Renal cortical epithelial cell (primary cell): ENCODE data around the gene TMEM81. TPM values are rescaled to one million over a fixed set of nuclear protein-coding genes. Genes with fewer than 3 reads are reported as not detected.
A peak's percentile ranks its signal among the peaks of the same experiment; 100 is the strongest.

Experiments used
- DNase-seq: peaks from one replicate; pipeline ENCODE4 v3.0.0-alpha.2; 2011; ENCODE audit warnings: low read depth
- total RNA-seq: library from RNA; depleted of rRNA; stranded (reverse); fragments of >200 nt; gene quantifications from 2 replicates; pipeline ENCODE4 v1.2.3, GENCODE V29; 2014

TMEM81 gene
- total RNA-seq, 1 donor from 2014 or later, result 2.4 TPM

- DNase-seq, result no peak
Observed at GRCh38 chr1:205076245-205076761, 8.0 kb downstream of the TMEM81 start.

DNA sequence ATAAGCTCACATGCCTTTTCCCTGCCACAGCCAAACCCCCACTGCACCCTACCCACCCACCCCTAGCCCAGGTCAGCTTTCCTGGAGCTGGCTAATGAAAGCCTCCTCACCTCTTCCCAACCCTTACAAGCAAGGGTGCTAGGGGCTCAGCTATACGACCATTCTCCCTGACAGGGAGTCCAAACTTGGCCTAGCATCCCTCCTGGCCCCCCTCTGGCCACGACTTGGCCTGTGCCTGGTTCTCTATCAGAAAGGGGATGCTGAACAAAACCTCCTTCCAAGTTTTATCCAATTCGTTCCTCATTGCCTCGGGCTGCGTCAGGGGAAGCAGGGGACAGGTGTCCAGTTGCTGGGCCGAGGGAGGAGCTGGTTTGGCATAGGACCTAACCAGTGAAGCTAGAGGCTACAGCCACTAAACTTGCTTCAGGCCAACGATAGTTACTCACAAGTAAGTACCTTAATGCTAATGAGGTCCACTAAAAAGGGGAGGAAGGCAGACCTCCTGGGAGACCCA lies 8.6 kb downstream of the TMEM81 start:
- DNase-seq, result no peak

- no peak for DNase-seq
Observed at GRCh38 chr1:205074513-205074912, 9.7 kb downstream of the TMEM81 start.

- DNase-seq, result no peak
Observed at GRCh38 chr1:205074084-205074483, 10.2 kb downstream of the TMEM81 start.

DNA sequence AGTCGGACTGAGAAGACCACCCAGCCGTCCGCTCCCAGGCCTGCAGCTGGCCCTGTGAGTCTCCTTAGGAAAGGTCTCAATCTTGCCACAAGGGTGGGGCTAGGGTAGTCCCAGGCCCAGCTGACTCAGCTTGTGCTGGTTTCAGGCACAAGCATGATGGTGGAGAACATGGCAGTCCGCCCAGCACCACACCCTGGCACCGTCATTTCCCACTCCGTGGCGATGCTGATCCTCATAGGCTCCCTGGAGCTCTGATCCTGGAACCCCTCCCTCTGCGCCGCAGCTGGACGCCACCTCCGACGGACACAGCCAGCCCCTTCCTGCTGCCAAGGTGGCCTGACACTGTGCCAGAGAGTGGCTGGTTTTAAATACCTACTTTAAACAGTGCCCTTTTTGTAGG lies 10.7 kb downstream of the TMEM81 start:
- no peak for DNase-seq

DNA sequence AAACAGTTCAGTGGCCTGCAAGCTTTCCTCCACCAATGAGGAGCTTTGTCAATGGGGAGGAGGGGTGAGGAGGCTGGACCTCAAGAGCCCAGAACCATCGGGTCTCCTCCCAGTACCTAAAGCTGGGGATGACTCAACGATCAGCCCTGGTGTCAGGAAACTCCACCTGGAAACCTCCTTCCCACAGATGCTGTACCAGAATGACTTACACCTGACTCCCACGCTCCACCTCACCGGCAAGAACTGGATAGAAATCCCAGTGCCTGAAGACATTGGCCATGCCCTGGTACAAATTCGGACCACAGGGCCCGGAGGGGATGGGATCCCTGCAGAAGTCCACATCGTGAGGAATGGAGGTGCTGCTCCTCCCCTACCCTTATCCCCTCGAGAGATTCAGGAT lies 11.4 kb downstream of the TMEM81 start:
- no peak for DNase-seq

DNA sequence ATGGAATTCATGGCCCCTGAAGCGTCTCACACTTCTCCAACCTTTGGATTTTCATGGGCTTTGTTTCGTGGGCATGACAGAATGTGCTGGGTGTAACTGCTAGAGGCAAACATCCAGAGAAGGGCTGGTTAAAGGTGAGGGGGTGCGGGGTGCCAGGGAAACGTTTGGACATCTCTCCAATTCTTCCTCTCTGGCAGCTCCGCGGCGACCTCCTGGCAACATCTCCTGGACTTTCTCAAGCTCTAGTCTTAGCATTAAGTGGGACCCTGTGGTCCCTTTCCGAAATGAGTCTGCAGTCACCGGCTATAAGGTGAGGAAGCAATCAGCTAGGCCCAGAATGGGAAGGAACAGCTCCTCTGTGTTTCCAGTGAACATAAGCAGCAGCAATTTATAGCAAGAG lies 12.0 kb downstream of the TMEM81 start:
- DNase-seq, result no peak

DNA sequence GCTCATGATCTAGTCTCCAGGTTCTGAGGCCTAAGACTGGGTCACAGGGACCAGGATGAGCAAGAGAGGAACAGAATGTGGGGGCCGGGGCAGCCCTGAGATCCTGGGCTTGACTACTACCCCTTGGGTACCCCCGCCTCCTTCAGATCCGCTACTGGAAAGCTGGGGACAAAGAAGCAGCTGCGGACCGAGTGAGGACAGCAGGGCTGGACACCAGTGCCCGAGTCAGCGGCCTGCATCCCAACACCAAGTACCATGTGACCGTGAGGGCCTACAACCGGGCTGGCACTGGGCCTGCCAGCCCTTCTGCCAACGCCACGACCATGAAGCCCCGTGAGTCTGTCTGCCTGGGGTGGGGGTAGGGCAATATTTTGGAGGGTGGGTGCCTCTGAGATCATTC lies 12.5 kb downstream of the TMEM81 start:
- no peak for DNase-seq

- no peak for DNase-seq
Observed at GRCh38 chr1:205071028-205071409, 13.2 kb downstream of the TMEM81 start.

DNA sequence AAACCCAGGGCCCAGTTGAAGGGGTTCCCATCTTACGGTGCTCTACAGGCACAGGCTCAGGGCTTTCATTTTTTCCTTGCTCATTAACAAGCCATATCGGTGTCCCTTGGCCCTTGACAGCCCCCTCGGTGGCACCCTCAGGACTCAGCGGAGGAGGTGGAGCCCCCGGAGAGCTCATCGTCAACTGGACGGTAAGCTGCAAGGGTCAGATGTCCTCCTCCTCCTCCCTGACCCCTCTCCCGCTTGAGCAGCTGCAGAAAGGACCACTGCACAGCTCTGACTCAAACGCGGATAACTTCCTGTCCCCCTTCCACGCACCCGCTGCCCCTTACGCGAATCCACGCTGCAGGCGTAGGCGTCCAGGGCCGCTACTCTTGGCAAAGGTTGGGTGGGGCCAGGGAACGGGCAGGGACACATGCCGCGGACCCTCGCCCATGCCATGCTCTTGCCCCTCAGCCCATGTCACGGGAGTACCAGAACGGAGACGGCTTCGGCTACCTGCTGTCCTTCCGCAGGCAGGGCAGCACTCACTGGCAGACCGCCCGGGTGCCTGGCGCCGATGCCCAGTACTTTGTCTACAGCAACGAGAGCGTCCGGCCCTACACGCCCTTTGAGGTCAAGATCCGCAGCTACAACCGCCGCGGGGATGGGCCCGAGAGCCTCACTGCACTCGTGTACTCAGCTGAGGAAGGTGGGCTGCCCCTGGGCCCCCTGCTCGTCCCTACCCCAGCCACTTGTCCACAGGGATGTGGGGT lies 14.7 kb downstream of the TMEM81 start:
- no peak for DNase-seq

DNA sequence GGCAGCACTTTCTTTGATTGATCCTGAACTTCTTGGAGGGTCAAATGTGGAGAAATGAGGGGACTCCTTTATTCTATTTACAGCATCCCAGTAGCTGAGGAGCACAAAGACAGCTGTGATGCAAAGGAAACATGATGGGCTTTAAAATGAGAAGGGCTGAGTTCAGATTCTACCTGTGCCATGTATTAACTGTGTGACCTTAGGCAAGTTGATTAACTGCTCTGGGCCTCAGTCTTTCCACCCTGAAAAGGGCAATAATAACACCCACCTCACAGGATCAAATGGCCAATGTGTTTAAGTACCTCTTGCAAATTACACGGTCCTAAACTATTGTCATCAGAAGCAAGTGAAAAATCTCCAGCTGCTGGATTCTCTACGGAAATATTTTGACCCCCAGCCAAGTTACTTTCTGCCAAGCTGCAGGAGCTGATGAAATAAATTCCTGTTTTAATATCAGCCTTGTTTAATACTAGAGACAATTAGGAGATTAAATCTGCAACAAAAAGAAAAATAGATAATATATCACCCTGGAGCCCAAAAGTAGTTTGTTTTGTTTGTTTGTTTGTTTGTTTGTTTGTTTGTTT lies 15.7 kb downstream of the TMEM81 start:
- no peak for DNase-seq

- no peak for DNase-seq
Observed at GRCh38 chr1:205068001-205068400, 16.3 kb downstream of the TMEM81 start.

DNA sequence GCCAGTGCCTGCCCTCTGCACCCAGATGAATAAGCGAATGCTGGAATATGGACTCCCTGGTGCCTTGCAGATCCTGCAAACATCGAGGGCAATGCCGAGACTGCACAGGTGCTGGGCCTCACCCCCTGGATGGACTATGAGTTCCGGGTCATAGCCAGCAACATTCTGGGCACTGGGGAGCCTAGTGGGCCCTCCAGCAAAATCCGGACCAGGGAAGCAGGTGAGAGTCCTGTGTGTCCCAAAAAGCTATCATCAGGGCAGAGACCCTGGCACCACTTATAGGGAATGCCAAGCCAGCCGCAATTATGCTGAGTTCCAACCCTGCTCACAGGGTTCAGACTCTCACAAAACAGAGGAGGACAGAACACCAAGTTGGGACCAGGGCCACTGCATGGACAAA lies 17.2 kb downstream of the TMEM81 start:
- DNase-seq, result no peak

GRCh38 chr1:205066141-205066818 lies 18.0 kb downstream of the TMEM81 start:
- DNase-seq, result no peak

- no peak for DNase-seq
Observed at GRCh38 chr1:205065666-205066065, 18.6 kb downstream of the TMEM81 start.

- no peak for DNase-seq
Observed at GRCh38 chr1:205064741-205065316, 19.4 kb downstream of the TMEM81 start.

GRCh38 chr1:205064301-205064700 lies 20.0 kb downstream of the TMEM81 start:
- DNase-seq, result no peak

- no peak for DNase-seq
Observed at GRCh38 chr1:205062895-205063294, 21.4 kb downstream of the TMEM81 start.

DNA sequence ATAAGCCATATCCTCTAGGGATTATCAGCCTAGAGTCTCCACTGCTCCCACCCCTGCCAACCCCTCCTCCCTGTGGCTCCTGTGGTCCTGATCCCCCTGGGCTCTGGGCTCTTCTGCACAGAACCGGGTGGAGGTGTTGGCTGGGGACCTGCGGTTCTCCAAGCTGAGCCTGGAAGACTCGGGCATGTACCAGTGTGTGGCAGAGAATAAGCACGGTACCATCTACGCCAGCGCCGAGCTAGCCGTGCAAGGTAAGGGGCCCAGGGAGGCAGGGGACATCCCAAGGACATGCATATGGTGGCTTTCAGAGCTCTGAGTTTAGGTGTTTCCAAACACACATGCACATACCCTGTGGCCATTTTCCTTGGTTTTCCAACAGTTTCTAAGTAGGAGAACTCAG lies 21.9 kb downstream of the TMEM81 start:
- DNase-seq, result no peak

GRCh38 chr1:205061665-205062069 lies 22.6 kb downstream of the TMEM81 start:
- DNase-seq, result peak; percentile 44

- DNase-seq, result no peak
Observed at GRCh38 chr1:205061227-205061626, 23.0 kb downstream of the TMEM81 start.

GRCh38 chr1:205060746-205061145 lies 23.5 kb downstream of the TMEM81 start:
- no peak for DNase-seq
